RPMI7951 (cell line): ENCODE measurements around the gene TSFM. TPM values are rescaled to one million over a fixed set of nuclear protein-coding genes. Genes with fewer than 3 reads are reported as not detected.

Experiments used
- DNase-seq: peaks from one replicate; pipeline ENCODE4 v3.0.0-alpha.2; 2012; ENCODE audit warnings: low read depth
- total RNA-seq: library from RNA; depleted of rRNA; stranded (reverse); fragments of >200 nt; shearing (Covaris generic); gene quantifications from 2 replicates; pipeline ENCODE4 v1.2.3, GENCODE V29; 2014

TSFM gene
- total RNA-seq, 1 experiment from 2014 or later: 43.1 TPM

DNA sequence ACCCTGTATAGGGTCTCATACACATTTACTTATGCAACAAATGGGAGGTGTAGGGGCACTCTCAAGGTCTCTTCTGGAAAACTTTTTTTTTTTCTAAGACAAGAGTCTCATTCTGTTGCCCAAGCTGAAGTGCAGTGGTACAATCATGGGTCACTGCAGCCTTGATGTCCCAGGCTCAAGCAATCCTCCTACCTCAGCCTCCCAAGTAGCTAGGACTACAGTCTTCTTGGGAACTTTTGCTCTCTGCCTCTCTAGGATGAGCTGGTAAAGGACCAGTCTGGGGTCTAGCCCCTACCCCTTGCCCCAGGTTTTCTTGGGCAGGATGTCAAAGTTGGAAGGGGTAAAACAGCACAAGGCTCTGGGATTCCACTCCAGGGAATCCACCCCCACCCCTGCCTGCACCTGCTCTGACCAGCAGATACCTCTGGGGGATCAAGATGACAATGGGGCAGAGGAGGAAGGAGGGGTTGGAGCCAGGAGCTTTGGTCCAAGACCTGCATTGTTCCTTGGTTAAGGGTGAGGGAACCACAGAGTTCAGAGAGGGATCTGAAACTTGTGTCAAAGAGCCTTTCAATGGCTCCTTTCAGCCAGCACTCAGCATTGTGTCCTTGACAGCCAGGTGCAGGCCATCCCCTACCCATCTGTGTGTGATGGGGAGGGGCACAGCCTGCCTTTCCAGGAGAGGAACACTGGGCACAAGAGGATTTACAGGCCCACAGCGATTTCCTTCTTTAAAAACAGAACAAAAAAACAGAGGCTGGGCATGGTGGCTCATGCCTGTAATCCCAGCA is 51.7 kb downstream of the TSFM start:
- no peak for DNase-seq

DNA sequence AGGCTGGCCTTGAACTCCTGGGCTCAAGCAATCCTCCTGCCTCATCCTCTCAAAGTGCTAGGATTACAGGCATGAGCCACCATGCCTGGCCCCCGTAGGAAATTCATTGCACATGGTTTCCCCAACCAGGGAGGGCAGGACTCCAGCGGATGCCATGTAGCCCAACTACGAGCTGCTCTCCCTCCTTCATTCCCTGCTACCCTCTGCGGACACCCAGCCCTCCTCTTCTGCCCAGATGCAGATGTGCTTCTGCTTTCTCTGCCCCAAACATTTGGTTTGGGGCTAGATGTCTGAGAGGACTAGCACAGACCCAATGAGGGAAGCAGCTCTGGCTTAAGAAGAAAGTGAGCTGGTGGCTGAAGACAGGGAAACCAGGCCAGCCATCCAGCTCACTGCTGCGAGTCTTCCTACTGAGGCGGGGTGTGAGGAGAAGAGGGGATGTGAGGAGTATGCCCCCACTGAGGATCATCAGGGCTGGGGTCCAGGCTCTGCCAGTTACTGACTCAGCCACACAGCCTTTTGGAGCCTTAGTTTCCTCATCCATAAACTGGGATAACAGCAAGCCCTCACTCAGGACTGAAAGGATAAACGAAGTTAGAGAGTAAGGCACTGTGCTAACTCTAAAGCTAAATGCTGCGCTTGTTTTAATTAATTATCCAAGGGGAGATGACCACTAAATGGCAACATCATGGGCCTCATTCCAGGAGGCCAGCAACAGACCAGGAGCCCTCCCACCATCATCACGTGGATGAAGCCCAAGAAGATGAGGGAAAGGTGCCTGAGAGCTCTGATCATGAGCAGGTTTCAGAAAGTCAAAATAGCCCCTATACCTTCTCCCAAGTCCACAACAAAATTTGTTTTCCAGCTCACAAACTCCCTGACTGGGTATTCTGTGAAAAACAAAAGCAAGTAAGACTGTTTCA is 53.0 kb downstream of the TSFM start:
- DNase-seq: no peak

DNA sequence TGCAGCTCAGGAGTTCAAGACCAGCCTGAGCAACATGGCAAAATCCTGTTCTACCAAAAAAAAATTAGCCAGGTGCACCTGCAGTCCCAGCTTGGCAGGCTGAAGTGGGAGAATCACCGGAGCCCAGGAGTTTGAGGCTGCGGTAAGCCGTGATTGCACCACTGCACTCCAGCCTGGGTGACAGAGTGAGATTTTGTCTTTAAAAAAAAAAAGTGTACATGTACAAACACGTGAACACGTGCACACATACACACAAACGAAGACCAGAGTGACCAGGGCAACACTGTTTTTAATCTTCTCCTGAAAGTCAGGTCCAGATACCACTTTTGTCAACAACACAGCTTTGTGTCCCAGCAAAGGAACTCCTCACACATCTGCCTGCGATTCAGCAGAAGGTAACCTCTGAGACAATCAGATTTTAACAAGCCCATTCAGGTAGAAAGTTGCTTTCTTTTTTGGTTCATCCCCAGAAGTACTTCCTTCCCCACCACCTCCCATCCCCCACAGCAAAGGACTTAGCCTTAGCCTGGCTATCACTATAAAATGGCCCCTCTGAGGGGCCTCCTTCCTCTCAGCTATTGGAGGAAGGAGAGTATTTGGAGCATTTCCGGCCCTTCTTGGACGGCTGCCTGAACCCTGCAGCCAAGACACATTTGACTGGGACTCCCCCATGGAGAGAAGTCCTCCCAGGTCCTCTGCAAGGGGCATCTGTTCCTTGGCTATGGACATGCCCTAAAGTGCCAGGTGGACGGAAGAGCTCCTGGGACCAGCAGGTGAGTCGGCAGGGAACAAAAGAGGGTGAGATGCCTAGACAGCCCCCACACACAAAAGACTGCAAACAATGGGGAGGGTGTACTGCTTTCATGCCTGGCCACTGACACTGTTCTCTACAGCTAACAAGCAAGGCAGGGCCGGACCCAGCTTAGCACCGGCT is 54.1 kb downstream of the TSFM start:
- DNase-seq: peak; percentile 84

DNA sequence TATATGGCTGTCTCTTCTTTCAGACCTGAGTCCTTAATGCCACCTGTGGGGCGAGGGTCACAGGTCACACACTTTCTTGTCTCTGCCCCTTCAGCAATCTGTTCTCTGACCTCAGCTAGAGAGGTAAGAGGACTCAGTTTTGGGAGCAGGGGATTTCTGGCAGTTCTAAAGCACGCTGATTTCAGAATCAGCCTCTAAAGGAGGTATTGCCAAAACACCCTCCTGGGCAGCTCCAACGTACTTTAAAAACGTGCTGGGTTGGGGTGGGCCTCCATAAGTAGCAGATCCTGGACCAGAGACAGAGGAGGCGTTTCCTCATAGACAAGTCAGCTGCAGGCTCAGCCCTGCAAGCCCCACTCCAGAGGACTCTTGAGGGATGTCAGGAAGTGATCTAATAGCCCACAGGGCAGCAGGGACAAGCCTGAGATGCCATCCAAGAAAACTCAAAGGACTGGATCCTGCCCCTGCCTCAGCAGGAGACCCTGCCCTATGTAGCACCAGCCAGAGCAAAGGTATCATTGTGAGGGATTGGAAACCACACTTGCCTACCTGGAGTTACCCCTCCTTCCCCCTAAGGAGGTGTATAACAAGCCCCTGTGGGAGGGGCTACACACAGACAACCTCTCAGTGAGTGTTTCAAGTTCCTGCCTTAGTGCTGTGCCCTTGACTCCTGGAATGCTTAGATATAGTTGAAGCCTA is 55.4 kb downstream of the TSFM start:
- DNase-seq: peak; percentile 75

DNA sequence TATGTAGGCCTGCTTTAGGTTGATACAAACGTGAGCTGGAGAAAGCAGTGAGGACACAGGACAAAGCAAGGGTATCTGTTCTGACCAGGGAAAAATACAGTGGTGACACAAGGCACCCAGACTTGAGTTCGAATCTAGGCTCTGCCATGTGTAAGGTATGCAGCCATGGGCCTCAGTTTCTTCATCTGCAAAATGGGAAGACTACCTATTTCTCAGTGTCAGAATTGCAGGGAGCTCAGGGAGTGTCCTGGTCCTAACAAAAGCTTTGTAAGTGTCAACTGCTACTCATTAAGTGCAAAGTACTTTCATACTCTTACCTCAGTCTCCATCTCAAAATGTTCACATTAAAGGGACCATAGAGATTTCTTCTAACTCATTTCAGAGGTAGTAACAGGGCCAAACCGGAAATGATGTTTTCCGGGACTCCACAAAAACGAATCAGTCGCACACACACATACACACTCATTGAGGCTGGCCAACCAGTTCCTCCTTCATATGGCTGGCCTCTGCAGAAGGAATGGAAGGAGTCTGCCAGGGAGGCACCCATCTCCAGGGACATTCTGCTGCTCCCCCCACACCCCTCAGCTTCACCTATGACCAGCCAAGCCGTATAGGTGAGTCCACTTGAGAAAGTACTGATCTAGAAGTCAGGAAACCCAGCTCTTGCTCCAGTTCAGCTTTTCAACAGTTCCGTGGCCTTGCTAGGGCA is 56.2 kb downstream of the TSFM start:
- no peak for DNase-seq

DNA sequence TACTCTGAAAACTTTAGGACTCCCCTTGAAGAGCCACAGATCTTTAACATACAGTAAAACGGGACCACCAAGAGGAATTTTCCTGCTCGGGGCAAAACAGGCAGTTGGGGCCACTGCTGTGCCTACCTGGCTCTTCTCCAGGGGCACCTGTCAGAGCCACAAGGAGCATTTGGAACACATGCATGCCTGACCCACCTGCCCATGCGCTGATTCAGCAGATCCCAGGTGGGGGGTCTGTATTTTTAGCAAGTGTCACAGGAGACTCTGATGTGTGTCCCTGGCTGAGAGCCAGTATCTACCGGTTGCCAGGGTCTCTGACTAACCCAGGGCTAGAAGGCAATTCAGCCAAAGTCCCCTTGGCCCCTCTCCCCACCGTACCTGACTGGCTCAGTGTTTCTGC is 57.4 kb downstream of the TSFM start:
- no peak for DNase-seq

DNA sequence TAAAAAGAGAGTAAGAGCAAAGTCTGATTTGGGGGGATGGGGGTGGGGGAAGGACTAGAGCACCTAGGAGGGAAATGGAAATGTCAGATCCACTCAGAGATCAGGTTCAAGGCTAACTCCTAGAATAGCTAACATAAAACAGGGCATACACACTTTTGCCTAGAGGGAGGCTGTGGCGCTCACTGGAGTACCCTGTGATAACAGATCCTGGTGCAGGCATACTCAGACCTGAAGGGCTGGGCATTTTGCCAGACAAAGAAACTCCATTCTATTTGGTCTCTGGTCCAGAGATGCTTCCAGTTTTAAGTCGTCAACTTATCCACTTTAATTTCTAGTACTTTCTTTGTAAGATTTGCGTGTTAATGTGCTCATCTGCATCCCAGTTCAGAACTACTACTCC is 58.1 kb downstream of the TSFM start:
- peak; percentile 42 for DNase-seq

DNA sequence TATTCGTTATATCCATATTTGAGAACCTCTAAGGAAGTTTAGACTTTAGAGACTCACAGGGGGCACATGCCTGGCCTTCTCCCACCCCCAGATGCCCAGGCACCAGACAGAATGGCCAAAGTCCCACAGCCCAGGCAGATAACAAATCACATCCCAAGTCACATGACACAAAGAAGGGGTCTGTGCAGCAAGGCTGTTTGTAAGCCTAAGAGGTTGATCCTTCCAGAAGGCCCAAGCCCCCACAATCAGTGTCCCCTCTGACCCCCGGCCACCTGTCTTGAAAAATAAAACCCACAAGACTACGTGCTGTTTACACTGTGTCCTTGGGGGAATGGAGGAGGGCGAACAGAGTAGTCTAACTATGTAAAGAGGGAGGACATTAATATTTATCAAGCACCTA is 58.9 kb downstream of the TSFM start:
- no peak for DNase-seq

DNA sequence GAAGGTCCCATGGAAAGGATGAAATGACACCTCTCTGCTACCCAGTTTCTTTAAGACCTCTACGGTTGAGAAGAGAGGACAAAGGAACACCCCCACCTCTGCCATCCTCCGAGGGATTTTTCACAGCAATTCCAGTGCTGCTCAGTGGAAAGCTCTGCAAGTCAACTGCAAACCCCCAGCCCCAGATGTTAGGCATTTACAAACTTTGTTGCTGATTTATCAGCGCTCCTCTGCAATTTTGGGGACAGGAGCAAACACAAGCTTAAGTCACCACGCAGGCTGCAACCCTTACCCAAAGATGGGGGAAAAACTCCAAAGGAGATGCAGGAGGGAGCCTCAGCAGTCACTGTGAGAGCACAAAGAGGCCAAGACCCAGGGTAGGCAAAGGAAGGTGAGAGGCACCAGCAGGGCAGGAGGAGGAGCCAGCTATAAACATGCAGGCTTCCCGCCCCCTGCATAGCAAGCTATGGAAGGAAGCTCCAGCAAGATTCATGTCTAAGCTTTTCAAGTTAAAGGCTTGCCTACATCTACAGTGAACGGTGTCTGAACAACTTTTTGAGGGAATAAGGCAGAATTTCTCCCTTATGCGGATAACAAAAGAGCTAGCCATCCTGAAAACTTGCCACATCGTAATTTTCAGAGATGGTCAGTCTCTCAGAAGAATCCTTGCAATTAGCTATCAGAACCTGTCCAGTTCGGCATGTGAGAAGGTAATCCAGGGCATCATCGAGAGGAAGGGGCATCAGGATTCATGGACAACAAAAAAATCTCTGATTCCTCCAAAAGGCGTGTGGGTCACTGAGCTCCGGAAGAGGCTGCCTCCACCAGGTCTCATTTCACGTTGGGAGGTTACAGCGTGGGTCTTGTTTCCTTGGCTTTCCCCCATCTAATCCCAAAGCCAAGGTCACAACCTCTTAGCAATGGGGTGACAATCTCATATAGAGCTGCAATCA is 60.0 kb downstream of the TSFM start:
- no peak for DNase-seq

DNA sequence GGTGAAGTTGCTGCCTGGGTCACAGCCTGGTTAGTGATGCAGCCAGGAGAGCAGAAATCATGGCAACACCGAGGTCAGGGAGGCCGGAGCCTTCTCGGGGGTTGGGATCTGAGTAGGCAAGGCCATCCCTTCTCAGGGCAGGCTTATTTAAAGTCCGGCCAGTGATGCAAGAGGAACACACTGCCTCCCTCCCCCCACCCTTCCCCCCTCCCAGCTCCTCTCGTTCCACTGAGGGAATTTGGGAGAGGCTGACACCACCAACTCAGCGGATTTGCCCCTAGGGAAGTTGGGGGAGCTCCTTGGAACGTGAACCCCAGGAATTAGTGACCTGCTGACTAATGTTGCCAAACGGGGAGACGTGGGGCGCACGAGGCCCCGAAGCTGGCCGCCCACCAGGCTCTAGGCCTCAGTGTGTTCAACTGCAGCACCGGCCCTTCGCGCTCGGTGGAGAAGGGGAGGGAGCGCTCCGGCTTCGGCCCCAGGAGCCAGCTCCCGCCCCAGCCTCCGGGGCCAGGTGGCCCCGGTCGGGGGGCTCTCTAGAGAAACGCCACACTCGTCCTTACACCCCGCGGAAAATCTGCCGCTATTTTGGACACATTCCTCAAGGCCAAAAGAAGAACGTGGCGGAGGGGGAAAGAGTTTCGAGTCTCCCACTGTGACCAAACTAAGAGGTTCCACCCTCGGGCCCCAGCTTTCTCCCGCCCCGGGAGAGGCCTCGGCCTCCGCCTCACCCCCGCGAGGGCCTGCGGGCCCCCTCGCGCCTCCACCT is 62.3 kb downstream of the TSFM start:
- peak; percentile 81 for DNase-seq

DNA sequence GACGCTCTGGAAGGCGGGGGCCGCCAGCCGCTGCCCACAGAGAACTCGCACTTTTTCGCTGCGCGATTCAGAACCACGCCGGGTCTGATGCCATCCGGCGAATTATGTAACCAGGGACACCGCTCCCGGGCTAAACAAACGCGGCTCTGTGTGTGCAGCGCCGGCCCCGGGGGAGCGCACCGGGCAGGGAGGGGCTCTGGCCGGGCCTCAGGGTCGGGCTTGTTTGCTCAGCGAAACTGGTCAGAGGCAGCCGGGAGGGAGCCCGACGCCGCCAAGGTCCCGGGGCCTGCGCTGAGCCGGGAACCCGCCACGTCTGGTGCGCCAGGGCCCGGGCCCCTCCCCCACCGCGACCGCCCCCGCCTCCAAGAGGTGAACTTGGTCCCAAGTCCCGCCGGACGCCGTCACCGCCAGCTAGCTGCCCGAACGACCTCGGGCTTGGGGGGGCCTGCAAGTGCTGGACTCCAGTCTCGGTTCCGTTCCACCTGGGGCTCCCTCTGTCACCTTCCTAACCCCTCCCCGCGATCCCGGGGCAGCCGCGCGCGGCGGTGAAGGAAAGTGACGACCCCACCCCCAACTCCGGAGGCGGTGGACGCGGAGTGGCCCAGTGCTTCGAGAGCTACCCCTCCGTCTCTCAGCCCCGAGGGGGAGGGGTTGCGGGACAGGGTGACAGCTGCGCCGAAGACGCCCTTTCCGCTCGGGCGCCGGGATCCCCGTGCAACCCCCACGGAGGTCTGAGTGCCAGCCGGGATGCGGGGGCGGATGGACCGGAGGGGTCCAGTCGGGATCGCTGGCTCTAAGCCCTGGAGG is 63.1 kb downstream of the TSFM start:
- peak; percentile 60 for DNase-seq

DNA sequence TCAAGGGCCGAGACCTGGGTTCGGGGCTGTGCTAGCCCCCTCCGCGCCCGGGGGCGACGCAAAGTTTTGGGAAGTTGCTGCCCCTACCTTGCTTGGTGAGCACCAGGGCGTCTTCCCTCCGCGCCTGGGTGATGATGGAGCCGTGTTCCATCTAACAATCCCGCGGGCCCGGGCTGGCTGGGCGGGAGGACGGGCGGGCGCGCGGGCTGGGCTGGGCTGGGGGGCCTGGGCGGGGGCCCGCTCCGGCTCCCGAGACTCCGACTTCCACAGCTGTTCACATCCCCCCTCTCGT is 63.6 kb downstream of the TSFM start:
- DNase-seq: no peak

DNA sequence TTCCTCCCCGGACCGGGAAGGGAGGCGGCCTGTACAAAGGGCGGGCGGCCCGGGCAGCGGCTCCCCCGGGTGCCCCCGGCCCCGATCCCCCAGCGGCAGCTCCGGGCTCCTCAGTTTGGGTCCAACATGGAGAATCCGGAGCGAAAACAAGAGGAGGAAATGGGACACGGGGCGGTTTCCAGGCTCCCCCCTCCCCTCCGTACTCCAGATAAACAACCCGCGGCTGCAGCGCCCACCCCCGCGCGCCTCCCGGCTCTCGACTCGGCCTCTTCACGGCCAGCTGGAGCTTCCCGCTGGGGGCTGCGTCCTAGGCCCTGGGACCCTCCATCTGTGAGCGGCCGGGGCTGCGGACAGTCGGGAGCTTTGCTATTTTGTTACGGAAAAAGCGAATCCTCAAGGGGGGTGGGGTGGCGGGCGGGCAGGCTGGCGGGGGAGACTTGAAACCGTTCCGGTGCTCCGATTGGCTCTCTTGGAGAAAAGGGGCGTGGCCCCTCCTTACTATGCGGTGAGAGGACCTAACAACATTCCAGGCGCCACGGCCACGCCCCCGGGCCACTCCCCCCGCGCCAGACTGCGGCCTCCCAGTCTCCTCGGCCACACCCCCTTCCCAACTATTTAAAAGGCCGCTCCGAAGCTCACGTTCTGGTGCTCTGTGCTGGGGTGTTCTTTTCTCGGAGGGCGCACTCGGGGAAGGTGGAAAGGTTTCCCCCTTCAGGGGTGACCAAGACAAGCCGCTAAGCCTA is 64.2 kb downstream of the TSFM start, which contains the start of gene CTDSP2:
Gene CTDSP2 (minus strand): TSS at position 153 of the 743 bp plus-strand sequence. CDS start 294 bp downstream, outside the sequence.
- peak; percentile 96 for DNase-seq
